Measurements from ENCODE around the gene RNASE13. TPM values are rescaled to one million over a fixed set of nuclear protein-coding genes. Genes with fewer than 3 reads are reported as not detected.

RNASE13 gene
- total RNA-seq, 4 donors from 2014 or later = 0.29 TPM; not detected in 3

DNA sequence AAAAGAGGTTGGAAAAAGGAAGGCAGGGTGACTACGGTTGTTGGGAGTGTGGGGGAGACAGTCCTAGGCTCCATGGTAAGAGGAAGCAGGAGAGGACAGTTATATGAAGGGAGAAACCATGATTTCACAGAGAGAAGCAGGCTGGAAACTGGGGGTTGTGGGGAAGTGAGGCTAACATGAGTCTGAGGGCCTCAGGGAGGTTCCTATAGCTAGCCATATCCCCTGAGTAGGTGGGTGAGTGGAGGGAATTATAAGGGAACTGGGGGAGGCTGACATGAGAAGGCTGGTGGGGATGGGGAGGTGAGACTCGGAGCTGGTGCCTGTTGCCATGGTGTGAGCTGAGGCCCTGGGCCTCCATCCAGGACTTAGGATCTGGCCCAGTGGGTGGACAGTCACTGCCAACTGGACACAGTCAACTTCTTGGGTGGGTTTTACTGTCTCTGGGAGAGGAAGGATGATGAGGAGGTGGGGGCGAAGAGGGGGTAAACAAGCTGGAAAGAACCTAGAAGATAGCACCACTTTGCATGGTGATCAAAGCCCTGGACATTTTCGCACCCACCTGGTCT lies 1.4 kb downstream of the RNASE13 start:
- no peak for DNase-seq (ENCODE audit: low spot score in 2 of 2)
- Histone ChIP-seq H3K4me3 (no peak overlapping the region), H3K27ac (no peak overlapping the region), H3K9me3 (no peaks in the 10 kb centered on the region), H3K36me3 (no peaks in the 10 kb centered on the region), H3K27me3 (no peaks in the 10 kb centered on the region), H3K4me1 (peaks cover 2% of the 10 kb centered on the region)
- 80% methylated on average over 4 of the region's 4 CpGs for WGBS
- TF ChIP-seq POLR2A (IDR thresholded peaks at IDR 0.05) = no peak
- TF ChIP-seq, protein P1, sequence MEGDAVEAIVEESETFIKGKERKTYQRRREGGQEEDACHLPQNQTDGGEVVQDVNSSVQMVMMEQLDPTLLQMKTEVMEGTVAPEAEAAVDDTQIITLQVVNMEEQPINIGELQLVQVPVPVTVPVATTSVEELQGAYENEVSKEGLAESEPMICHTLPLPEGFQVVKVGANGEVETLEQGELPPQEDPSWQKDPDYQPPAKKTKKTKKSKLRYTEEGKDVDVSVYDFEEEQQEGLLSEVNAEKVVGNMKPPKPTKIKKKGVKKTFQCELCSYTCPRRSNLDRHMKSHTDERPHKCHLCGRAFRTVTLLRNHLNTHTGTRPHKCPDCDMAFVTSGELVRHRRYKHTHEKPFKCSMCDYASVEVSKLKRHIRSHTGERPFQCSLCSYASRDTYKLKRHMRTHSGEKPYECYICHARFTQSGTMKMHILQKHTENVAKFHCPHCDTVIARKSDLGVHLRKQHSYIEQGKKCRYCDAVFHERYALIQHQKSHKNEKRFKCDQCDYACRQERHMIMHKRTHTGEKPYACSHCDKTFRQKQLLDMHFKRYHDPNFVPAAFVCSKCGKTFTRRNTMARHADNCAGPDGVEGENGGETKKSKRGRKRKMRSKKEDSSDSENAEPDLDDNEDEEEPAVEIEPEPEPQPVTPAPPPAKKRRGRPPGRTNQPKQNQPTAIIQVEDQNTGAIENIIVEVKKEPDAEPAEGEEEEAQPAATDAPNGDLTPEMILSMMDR (IDR thresholded peaks at IDR 0.05) = no peak

DNA sequence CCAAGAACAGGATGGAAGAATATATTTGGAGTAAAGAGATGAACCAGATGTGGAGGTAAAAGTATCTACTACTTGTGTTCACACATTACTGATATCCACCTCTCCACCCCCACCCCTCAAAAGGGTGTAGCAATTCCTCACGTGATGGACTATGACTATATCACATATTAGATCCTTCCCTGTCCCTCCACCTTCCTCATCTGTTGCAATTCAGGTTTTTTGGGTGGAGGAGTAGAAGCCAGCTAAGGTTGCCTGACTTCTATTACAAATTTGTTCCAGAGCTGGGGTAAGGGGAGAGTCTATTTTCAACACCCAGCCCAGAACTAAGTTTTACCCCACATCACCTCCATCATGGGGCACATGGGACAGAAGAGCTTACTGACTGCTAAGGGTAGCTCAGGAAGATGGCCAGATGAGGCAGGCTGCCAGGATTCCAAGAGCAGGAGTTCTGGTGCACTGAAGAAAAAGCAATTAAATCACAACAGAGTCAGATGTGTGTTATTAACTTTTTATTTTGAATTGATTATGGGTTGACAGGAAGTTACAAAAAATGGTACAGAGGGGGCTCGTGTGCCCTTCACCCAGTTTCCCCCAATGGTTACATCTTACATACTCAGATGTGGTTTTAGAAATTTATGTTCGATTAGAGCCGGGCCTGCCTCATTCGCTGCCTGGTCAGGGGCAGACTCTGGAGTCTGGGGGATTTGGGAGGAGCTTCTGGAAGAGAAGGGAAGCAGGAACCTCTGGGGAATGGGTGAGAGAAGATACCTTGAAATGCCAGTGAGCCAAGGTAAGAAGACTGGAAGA lies 2.1 kb downstream of the RNASE13 start:
- no peaks in the 10 kb centered on the region for H3K9me3 ChIP-seq
- no peak overlapping the region for H3K27ac ChIP-seq
- no peaks in the 10 kb centered on the region for H3K4me1 ChIP-seq
- no peaks in the 10 kb centered on the region for H3K27me3 ChIP-seq
- 82% methylated on average over 5 of the region's 5 CpGs for WGBS
- H3K4me3 ChIP-seq = no peak overlapping the region
- H3K36me3 ChIP-seq = no peaks in the 10 kb centered on the region
- no peak for DNase-seq (ENCODE audit: low spot score in 2 of 2)
- TF ChIP-seq POLR2A (IDR thresholded peaks at IDR 0.05) (no peak), EP300 (IDR thresholded peaks at IDR 0.05) (no peak), POLR2AphosphoS5 (IDR thresholded peaks at IDR 0.05) (no peak)
- TF ChIP-seq, protein P1 (IDR thresholded peaks at IDR 0.05) = no peak

DNA sequence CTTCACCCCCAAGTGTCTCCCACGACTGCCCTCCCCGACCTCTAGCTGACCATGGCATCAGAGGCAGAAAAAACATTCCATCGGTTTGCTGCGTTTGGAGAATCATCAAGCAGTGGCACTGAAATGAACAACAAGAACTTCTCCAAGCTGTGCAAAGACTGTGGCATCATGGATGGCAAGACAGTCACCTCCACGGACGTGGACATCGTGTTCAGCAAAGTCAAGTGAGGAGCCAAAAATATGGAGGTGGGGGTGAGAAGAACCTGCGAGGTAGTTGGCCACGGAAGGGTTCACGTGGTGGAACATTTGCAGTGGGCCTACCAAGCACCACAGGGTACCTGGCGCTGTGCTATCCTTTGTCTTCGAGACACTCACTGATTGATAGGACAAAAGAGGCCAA lies 4.1 kb downstream of the RNASE13 start:
- no peaks in the 10 kb centered on the region for H3K9me3 ChIP-seq
- TF ChIP-seq EP300 (IDR thresholded peaks at IDR 0.05) = no peak
- TF ChIP-seq, protein P1 (IDR thresholded peaks at IDR 0.05) = no peak
- TF ChIP-seq POLR2AphosphoS5 (IDR thresholded peaks at IDR 0.05) = no peak
- no peak for TF ChIP-seq POLR2A (IDR thresholded peaks at IDR 0.05)
- H3K27me3 ChIP-seq = no peaks in the 10 kb centered on the region
- H3K27ac ChIP-seq = no peak overlapping the region
- H3K36me3 ChIP-seq = no peaks in the 10 kb centered on the region
- 86% methylated on average over 12 of the region's 12 CpGs for WGBS
- H3K4me1 ChIP-seq = peaks cover 14% of the 10 kb centered on the region
- DNase-seq (ENCODE audit: low spot score in 2 of 2) = no peak
- H3K4me3 ChIP-seq = no peak overlapping the region

DNA sequence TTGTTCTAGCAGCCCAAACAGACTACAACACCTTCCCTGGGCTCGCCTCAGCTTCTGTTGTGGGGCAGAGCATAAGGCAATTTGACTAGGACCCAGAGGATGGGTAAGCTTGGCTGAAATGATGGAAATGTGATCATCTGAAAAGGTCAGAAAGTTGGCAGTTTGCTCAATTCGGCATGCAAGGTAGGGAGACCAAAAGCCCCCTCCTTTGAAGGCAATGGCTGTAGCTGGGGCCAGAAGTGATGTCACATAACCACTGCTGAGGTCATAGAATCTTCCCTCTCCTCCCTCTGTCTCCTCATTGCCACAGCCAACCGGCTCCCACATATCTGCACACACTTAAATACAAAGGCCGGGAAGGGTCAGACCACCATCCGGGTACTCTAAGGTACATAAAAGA lies 4.7 kb downstream of the RNASE13 start, which contains the start of gene TPPP2:
TSS of gene TPPP2 (plus strand) at position 301 of the 400 bp plus-strand sequence. CDS start 365 bp downstream, outside the sequence.
- no peak within 1 kb of the TSS for H3K4me3 ChIP-seq
- H3K27ac ChIP-seq = no peak within 1 kb of the TSS
- WGBS = 94% methylated on average over 5 of the region's 5 CpGs
- peaks cover 20% of the 10 kb centered on the region for H3K4me1 ChIP-seq
- DNase-seq (ENCODE audit: low spot score in 2 of 2) = no peak
- no peaks in the 10 kb centered on the region for H3K36me3 ChIP-seq
- TF ChIP-seq, protein P1 (IDR thresholded peaks at IDR 0.05) = no peak
- TF ChIP-seq POLR2A (IDR thresholded peaks at IDR 0.05) = no peak
- no peak for TF ChIP-seq POLR2AphosphoS5 (IDR thresholded peaks at IDR 0.05)
- no peak for TF ChIP-seq EP300 (IDR thresholded peaks at IDR 0.05)
- no peaks in the 10 kb centered on the region for H3K27me3 ChIP-seq
- H3K9me3 ChIP-seq = no peaks in the 10 kb centered on the region

DNA sequence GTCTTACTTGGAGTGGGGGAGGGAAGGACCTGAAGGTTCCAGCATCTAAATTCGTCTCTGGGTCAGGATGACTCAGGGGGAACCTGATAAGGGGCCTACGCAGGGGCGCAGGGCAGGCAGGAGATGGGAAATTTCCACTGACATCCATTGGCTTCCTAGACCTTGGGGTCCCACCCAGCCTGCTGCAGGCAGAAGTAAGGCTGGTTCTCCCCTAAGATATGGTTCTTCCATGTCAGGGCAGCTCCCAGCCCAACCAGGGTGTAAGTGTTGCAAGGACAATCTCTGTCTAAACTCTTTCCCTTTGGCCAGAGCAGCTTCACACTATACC lies 7.7 kb downstream of the RNASE13 start:
- Histone ChIP-seq H3K27me3 (no peaks in the 10 kb centered on the region), H3K9me3 (no peaks in the 10 kb centered on the region), H3K4me1 (peaks cover 47% of the 10 kb centered on the region), H3K36me3 (no peaks in the 10 kb centered on the region), H3K4me3 (no peak overlapping the region), H3K27ac (peak overlapping the region; percentile 94)
- WGBS = 44% methylated on average over 3 of the region's 3 CpGs
- TF ChIP-seq POLR2A (IDR thresholded peaks at IDR 0.05) = no peak
- no peak for TF ChIP-seq POLR2AphosphoS5 (IDR thresholded peaks at IDR 0.05)
- no peak for TF ChIP-seq EP300 (IDR thresholded peaks at IDR 0.05)
- TF ChIP-seq, protein P1 (IDR thresholded peaks at IDR 0.05) = no peak
- no peak for DNase-seq (ENCODE audit: low spot score in 2 of 2)

All from suprapubic skin (tissue), 4 donors.